Stimulated activated CD4-positive, alpha-beta T cell treated with anti-CD3 and anti-CD28 coated beads, Interleukin-15, amount 100 ng/mL, for 48 hours (primary cell): ENCODE data around the gene SMIM5.

Experiments
- DNase-seq, 2 donors: peaks; one replicate each; pipeline ENCODE4 v3.0.0-alpha.2; 2020; ENCODE audit warnings: low read depth in 2 of 2

Gene SMIM5

DNA sequence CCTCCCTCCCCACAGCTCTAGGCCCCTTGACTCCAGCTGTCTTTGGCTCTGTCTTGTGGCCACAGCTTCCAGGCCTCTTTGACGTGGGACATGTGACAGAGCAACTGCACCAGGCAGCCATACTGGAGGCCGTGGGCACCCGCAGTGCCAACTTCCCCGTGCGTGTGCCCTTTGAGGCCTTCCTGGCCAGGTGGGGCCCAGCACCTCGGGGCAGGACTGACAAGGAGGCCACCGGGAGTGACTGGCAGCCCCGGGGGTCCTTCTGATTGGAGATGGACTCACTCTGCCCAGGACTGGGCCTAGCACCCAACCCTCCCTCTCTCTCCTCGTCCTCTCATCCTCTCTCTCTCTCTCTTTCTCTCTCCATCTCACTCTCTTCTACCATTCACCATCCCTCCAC, 30.1 kb upstream of the SMIM5 start:
- DNase-seq, result no peak

DNA sequence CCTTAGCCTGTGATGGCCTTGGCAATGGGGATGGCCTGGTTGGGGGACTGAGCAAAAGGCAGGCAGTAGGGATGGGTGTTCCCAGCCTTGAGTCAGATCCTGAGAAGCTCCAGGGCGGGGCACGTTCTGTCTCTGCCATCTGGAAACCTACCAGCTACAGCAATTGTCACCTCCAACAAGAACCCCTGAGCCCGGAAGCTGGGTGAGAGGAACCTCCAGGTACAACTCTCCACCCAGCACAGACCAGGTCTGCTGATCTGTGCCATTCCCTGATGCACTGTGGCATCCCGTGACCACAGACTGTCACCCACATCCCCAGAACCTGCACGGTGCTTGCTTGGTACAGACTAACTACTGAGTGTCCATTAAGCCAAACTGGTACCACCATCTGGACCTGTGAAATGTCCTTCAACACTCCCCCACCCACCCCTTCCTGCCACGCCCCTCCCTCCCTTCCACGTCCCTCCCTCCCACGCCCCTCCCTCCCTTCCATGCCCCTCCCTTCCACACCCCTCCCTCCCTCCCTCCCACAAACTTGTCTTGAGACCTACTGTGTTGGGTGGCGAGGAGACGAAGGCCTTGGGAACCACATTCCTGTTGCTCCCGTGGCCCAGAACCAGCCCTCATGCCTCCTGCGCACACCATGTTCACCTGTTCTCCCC, 29.1 kb upstream of the SMIM5 start:
- DNase-seq, result no peak

DNA sequence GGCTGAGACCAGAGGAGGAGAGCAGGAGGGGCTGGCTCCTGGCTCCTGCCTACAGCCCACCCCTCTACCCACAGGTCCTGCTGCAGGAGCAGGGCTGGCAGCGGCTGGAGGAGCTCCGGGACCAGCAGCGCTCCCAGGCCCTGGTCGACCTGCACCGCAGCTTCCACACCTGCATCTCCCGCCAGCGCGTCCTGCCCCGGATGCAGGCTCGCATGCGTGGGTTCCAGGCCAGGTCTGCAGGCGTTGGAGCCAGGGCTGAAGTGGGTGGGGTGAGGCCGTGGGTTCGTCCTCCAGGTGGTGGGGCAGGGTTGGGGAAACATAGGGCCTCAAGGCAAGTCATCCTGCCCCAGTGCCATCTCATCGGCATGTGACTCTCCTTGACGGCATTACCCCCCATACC, 27.4 kb upstream of the SMIM5 start:
- no peak for DNase-seq

DNA sequence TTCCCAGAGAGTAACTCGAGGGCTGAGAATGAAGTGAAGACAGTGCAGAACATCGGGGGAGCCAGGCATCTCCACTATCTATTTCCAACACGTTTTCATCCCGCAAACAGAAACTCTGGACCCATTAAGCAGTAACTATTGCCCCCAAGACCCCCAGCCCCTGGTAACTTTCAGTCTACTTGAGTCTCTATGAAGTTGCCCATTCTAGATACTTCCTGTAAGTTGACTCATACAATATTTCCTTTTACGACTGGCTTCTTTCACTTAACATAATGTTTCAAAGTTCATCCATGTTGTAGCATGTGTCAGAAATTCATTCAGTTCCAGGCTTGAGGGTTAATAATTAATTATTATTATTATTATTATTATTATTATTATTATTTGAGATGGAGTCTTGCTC, 26.1 kb upstream of the SMIM5 start:
- DNase-seq, result no peak

DNA sequence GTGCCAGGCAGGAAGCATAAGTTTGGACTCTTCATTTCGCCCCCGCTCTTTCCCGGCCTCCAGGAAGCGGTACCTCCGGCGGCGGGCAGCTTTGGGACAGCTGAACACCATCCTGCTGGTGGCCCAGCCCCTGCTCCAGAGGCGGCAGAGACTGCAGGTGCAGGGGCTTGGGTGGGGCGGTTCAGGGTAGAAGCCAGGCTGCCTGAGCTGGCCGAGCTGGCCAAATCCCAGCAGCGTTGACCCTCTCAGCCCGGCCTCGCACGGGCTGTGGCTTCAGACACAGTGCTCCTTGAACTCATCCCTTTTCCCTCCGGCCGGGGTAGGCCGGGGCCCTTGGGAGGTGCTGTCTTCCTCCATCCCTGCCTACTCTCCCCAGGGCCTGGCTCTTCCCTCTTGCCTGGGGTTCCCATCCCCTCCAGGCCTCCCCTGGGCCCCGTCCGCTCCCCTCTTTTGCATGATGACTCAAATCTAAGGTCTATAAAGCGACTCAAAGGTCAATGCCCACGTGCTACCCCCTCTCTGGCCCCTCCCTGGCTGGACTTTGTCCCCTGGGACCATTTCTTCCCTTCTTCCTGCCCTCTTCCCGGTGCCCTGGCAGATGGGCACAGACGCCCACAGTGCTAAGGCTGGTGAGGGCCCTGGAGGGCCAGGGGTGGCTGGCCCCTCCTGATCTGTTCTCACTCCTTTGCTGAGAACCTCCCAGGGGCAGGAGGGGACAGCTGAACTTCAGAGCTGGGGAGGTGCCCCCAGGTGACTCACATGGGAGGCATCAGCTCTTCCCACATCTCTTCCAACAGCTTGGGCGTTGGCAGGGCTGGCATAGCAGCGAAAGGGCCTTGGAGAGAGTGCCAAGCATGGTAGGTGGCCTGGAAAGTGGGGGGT, 22.9 kb upstream of the SMIM5 start:
- no peak for DNase-seq

DNA sequence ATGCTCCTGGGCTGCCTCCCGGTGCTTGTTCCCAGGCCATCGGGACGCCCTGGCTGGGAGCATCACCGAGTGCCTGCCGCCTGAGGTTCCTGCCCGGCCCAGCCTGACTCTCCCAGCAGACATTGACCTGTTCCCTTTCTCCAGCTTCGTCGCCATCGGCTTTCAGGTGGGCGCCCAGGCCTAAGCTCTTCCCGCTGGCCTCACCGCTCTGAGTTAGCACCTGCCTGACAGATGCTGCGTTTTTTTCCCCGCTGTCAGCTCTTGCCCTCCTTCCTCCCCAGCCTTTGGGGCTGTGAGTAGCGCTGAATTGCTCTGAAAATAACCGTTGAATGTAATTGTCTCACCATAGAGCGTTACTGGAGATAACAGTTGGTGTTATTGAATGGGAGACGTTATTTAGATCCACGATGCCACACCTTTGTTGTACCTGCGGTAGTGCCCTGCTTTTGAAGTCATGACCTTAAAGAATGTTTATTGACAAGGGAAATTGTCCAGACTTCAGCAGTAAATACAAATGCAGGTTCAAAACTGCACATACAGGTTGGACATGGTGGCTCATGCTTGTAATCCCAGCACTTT, 21.3 kb upstream of the SMIM5 start:
- DNase-seq, result no peak

DNA sequence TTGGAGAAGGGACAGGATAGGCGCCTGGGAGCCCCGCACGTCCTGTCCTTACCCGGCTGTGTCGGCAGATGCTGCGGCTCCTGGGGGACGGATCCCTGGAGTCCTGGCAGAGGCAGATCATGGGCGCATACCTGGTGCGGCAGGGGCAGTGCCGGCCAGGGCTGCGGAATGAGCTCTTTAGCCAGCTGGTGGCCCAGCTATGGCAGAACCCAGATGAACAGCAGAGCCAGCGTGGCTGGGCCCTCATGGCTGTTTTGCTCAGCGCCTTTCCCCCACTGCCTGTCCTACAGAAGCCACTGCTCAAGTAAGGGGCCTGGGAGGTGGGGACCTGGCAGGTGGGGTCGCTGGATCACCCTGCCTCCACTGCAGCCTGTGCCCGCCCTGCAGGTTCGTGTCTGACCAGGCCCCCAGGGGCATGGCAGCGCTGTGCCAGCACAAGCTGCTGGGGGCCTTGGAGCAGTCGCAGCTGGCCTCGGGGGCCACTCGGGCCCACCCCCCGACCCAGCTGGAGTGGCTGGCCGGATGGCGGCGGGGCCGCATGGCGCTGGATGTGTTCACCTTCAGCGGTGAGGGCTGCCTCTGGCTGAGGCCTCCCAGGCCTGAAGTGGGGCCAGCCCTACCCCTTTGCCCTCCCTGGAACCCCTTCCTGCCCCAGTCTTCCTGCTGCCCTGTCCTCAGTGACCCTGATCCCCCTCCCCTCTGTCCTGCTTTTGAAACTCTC, 20.2 kb upstream of the SMIM5 start:
- DNase-seq, result no peak

DNA sequence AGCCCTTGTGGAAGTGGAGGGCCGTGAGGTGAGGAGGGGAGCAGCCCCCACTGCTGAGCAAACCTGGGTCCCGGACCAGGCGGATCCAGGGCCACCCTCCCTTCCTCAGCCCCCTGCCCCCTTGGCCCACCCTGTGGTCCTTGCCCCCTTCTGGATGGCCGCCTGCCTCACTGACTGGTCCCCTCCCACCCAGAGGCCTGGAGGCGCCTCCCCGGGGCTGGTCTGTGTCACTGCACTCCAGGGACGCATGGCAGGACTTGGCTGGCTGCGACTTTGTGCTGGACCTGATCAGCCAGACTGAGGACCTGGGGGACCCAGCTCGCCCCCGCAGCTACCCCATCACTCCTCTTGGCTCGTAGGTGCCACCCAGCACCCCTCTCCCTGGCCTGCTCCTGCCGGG, 19.2 kb upstream of the SMIM5 start:
- DNase-seq, result no peak

DNA sequence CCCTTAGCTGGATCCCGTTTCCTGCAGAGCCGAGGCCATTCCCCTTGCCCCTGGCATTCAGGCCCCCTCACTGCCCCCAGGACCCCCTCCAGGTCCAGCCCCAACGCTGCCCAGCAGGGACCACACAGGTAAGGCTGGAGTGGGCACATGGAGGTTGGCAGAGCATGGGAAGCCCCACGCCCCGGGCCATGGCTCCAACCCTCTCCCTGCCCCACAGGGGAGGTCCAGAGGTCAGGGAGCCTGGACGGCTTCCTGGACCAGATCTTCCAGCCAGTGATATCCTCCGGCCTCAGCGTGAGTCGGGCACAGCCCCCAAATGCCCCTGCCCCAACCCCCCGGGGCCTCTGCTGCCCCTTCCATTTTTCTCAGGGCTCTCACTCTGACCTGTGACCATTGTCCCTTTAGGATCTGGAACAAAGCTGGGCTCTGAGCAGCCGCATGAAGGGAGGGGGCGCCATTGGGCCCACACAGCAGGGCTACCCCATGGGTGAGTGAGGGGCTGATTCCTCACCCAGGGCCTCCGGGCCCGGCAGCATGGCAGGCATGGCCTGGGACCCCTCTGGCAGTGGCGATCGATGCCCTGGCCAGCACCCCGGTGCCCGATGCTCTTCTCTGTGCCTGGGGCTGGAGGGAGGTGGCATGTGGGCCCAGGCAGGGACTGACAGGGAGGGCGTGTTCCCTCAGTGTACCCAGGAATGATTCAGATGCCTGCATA, 18.5 kb upstream of the SMIM5 start:
- no peak for DNase-seq

DNA sequence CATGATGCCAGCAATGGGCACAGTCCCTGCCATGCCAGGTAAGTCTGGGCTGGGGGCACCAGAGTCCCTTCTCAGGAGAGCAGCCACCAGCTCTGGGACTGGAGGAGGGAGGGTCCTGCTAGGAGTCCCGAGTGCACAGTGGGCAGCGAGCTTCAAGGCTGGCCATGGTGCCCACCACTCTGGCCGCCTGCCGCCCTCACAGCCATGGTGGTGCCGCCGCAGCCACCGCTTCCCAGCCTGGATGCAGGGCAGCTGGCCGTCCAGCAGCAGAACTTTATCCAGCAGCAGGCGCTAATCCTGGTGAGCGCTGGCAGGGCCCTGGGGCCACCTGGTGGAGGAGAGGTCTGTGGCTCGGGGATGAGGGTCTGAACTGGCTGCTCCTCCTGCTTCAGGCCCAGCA, 17.9 kb upstream of the SMIM5 start:
- DNase-seq, result no peak

DNA sequence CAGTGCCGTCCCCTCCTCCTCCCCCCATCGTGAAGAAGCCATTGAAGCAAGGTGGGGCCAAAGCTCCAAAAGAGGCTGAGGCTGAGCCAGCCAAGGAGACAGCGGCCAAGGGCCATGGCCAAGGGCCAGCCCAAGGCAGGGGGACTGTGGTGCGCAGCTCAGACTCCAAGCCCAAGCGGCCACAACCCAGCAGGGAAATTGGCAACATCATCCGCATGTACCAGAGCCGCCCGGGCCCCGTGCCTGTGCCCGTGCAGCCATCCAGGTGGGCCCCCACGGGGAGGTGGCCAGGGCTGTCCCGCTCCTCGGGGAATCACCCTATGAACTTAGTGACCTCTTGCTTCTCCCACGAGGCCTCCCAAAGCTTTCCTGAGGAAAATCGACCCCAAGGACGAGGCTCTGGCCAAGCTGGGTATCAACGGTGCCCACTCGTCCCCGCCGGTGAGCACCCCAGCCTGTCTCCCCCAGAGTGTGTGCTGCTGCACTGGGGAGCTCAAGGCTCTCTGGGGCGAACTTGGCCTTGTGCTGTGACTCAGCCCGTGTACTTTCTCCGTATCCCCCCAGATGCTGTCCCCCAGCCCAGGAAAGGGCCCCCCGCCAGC, 16.6 kb upstream of the SMIM5 start:
- no peak for DNase-seq

DNA sequence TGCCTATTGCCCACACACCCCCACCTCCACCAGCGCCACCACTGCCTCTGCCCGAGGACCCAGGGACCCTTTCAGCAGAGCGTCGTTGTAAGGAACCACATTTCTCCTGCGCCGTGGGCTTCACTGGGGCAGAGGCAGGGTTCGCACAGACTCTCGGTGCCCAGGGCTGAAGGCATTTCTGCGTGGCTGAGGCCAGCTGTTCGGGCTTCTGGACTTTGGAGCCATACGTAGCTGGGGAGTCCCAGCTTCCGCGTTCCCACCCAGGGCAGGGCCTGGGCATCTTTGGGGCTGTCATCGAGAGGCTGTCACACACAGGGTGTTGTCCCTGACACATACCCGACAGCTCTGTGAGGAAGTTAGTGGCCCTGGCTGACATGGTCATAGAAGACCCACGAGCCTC, 16.0 kb upstream of the SMIM5 start:
- DNase-seq, result no peak

DNA sequence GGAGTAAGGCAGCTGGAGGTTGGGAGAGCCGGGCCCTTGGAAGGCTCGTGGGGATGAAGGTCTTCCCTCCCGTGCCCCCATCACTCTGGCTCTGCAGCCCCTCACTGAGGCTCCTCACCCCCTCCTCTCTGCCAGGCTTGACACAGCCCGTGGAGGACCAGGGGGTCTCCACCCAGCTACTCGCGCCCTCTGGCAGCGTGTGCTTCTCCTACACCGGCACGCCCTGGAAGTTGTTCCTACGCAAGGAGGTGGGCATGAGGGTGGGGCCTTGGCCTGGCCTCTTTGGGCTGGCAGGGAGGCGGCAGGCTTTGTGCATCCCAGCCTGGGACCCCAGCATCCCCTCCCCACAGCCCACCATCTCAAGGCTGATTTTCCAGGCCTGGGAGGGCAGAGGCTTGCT, 15.6 kb upstream of the SMIM5 start:
- DNase-seq, result no peak

DNA sequence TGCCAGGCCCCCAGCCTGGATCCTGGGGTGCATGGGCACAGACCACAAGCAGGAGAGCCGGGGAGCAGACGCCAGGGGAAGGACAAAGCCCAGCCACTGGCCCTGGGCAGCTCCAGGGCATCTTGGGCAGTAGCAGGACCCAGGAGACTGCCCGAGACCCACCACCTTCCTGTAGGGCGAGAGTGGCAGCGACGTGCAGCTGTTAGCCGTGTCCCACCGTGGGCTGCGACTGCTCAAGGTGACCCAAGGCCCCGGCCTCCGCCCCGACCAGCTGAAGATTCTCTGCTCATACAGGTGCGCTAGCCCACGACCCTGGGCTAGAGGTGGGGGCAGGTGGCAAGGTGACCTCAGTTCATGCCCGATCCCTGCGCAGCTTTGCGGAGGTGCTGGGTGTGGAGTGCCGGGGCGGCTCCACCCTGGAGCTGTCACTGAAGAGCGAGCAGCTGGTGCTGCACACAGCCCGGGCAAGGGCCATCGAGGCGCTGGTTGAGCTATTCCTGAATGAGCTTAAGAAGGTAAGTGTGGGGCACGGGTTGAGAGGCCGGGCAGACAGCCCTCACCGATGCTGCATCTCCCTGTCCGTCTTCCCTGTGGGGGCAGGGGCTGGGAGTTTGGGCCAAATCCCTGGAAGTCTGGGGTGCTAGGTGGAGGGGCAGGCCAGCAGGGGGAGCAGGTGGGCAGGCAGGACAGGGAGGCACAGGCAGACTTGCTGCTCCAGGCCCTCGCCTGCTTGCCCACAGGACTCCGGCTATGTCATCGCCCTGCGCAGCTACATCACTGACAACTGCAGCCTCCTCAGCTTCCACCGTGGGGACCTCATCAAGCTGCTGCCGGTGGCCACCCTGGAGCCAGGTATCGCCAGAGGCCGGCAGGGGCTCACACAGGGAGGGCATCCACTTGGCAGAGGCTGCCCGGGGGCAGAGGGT, 13.5 kb upstream of the SMIM5 start:
- DNase-seq, result no peak

DNA sequence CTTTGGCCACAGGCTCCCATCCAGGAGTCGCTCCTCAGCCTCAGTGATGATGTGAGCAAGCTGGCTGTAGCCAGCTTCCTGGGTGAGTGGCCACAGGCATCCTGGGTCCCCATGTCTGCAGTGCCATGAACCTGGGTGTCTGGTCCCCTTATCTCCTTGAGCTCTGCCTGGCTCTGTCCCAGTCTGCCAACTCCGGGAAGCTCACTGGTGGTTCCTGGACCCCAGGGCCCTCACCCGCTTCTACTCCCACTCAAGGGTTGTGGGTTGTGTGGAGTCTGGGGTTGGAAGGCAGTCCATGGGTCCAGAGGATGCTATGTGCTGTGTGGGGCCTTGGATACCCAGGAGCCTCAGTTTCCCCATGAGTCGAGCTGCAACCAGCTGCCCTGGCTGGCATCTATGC, 11.7 kb upstream of the SMIM5 start:
- DNase-seq, result no peak

DNA sequence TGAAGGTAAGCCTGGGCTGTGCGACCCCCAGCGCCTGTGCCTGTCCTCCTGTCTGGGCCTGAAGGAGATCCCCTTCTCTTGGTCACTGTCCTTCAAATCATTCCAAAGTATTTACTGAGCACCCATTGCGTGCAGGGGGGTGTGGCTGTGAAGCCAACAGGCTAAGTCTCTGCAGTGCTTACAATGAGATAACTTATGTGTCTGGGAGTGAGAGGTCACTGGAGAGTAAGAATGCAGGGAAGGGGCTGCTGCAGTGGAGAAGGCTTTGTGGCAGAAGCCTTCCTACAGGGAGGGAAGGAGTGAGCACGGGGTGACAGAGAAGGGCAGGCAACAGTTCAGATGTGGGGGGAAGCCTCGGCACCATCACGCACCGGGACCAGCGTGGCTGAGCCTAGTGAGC, 11.2 kb upstream of the SMIM5 start:
- DNase-seq, result no peak

DNA sequence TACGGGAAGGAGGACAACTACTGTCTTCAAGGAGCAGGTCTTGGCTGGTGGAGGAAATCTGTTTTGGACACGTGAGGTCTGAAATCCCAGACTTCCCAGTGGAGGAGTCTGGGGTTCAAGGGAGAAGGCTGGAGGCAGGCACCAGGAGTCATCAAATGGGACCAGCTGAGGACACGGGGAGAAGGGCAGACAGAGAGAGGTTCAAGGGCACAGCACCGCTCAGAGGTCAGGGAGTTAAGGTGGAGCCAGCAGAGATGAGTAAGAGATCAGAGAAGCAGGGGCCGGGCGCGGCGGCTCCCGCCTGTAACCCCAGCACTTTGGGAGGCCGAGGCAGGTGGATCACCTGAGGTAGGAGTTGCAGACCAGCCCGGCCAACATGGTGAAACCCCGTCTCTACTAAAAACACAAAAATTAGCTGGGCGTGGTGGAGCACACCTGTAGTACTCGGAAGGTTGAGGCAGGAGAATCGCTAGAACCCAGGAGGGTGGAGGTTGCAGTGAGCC, 10.4 kb upstream of the SMIM5 start:
- DNase-seq, result no peak

DNA sequence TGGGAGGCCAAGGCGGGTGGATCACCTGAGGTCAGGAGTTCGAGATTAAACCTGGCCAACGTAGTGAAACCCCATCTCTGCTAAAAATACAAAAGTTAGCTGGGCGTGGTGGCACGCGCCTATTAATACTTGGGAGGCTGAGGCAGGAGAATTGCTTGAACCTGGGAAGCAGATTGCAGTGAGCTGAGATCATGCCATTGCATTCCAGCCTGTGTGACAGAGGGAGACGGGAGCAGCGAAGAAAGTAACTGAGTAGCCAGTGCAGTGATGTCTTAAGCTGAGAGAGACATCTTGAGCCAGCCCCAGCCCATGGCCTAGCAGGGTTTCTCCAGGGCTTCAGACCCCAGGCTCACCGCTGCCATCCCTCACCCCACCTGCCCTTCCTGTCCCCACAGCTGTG, 9.8 kb upstream of the SMIM5 start:
- no peak for DNase-seq

DNA sequence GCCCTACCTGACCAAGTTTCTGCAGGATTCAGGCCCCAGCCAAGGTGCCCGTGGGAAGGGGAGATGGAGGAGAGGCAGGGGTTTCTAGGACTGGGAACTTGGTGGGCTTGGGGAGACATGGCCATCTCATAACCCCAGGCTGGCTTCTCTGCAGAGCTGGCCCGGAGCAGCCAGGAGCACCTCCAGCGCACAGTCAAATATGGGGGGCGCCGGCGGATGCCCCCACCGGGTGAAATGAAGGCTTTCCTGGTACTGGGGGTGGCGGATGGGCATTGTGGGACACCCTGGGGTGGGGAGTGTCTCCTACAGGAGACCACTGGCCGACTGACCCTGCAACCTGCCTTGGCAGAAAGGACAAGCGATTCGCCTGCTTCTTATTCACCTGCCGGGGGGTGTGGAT, 9.2 kb upstream of the SMIM5 start:
- DNase-seq, result no peak

DNA sequence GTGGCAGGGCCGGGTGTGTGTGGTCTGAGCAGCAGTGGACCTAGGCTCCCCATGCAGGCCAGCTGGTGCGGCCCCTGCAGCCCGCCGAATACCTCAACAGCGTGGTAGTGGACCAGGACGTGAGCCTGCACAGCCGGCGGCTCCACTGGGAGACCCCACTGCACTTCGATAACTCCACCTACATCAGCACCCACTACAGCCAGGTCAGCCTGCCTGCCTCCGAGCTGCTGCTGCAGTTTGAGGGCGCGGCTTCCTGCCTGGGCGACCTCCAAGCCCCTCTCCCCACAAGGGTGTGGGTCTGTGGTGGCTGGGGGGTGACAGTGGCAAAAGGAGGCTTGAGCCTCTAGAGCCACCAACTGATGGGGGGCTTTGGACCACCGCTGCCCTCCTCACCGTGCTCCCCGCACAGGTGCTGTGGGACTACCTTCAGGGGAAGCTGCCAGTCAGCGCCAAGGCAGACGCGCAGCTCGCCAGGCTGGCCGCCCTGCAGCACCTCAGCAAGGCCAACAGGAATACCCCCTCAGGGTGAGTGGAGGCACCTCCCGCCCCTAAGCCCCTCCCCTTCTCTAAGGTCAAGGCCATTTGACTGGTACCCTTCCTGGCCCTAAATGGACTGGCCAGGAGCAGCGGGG, 8.4 kb upstream of the SMIM5 start:
- no peak for DNase-seq
